ENCODE data around the gene NT5DC2. TPM values are rescaled to one million over a fixed set of nuclear protein-coding genes. Genes with fewer than 3 reads are reported as not detected.

NT5DC2 gene
- 43.8 and 64.3 TPM in 2 replicates for total RNA-seq

GRCh38 chr3:52533623-52534280, at the start of gene NT5DC2:
Gene NT5DC2, minus strand, starts transcription at chr3:52533857. Its CDS starts 120 bp downstream, at chr3:52533737.

GRCh38 chr3:52536369-52537164, 2.9 kb upstream of the NT5DC2 start, which contains the start of gene UQCC5:
Gene UQCC5, plus strand, starts transcription at chr3:52536605. Its CDS starts 151 bp downstream, at chr3:52536756.

GRCh38 chr3:52494886-52495495, 38.7 kb downstream of the NT5DC2 start, which contains the start of gene STAB1:
Gene STAB1, plus strand, starts transcription at chr3:52495338. Its CDS starts 76 bp downstream, at chr3:52495414.

Other genes with a start within 250 kb of the NT5DC2 start
- 5.8 and 16.6 TPM in 2 replicates for gene GLYCTK, start 246.0 kb downstream of the NT5DC2 start, total RNA-seq
- gene DNAH1, start 217.5 kb downstream of the NT5DC2 start, total RNA-seq: 1.9 and 5.0 TPM in 2 replicates
- gene BAP1, start 123.8 kb downstream of the NT5DC2 start, total RNA-seq: 59.1 and 80.7 TPM in 2 replicates
- 3.1 and 3.8 TPM in 2 replicates for gene PHF7, start 123.2 kb downstream of the NT5DC2 start, total RNA-seq
- gene SEMA3G, start 88.8 kb downstream of the NT5DC2 start, total RNA-seq: under 0.01 and 0.15 TPM in 2 replicates
- 0.66 TPM in 1 of 2 replicates, not detected in the other for gene TNNC1, start 79.8 kb downstream of the NT5DC2 start, total RNA-seq
- gene NISCH, start 78.3 kb downstream of the NT5DC2 start, total RNA-seq: 76.1 and 104 TPM in 2 replicates
- 0.17 and 1.6 TPM in 2 replicates for gene STAB1, start 38.5 kb downstream of the NT5DC2 start, total RNA-seq
- 2.6 and 20.4 TPM in 2 replicates for gene UQCC5, start 2.7 kb upstream of the NT5DC2 start, total RNA-seq
- gene PBRM1, start 152.1 kb upstream of the NT5DC2 start, total RNA-seq: 59.9 and 78.2 TPM in 2 replicates
- gene GNL3, start 152.2 kb upstream of the NT5DC2 start, total RNA-seq: 100 and 101 TPM in 2 replicates
- gene GLT8D1, start 171.9 kb upstream of the NT5DC2 start, total RNA-seq: 125 and 126 TPM in 2 replicates
- gene SPCS1, start 172.2 kb upstream of the NT5DC2 start, total RNA-seq: 60.7 and 68.1 TPM in 2 replicates
- gene NEK4, start 237.1 kb upstream of the NT5DC2 start, total RNA-seq: 25.2 and 27.3 TPM in 2 replicates
- not detected in 2 replicates for gene ITIH1, start 243.7 kb upstream of the NT5DC2 start, total RNA-seq